NCI-H1105 (cell line): ENCODE measurements around the gene SEMA5A.

Source experiments
- DNase-seq: peaks from one replicate; lab custom pipeline; 2025; lab: John Stamatoyannopoulos, UW

Gene SEMA5A

DNA sequence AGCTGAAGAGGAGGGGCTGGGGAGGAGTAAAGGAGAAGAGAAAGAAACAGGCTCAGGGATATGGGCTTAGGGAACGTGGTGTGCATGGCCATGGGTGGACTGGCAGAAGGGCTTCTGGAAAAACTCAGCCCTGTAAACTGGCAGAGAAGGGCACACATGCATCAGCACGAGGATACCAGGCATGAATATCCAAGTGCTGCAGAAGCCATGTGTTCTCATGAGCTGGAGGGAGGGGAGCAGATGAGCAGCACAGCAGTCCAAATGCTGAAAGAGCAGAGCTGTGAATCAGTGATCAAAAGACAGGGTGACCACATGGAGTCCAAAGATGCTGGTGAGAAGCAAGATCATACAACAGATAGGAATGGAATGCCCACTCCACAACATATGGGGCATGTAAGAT, 72.3 kb downstream of the SEMA5A start:
- no peak for DNase-seq

DNA sequence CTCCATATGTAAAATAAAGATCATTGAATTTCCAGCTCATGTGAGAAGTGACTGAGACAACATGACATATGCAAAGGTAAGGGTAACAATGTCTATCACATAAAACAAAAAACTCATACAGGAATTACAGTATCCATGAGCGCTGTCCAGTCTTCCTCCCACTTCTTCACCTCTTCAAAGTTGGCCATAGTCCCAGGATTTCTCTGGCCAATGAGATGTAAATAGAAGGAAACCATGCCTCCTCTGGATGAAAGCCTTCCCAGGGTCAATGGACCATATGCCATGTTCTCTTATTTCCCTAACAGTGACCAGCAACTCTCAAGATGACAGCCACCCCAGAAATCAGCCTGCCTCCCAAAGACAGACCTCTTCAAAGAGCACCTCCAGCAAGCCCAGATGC, 75.5 kb downstream of the SEMA5A start:
- DNase-seq = no peak

DNA sequence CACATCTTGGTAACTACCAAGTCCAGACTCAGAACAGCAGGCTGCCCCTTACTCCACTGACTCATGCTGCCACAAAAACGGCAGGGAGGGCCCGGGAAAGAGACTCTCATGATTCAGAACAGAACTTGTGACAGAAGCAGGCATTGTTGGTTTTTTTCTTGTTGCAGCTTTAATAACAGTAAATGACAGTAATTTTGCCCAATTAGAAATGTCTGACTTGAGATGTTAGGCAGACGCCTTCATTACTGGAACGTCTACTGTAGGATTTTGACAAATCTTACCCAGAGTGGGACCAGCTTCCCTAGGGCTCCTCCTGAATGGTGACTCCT, 77.9 kb downstream of the SEMA5A start:
- no peak for DNase-seq

DNA sequence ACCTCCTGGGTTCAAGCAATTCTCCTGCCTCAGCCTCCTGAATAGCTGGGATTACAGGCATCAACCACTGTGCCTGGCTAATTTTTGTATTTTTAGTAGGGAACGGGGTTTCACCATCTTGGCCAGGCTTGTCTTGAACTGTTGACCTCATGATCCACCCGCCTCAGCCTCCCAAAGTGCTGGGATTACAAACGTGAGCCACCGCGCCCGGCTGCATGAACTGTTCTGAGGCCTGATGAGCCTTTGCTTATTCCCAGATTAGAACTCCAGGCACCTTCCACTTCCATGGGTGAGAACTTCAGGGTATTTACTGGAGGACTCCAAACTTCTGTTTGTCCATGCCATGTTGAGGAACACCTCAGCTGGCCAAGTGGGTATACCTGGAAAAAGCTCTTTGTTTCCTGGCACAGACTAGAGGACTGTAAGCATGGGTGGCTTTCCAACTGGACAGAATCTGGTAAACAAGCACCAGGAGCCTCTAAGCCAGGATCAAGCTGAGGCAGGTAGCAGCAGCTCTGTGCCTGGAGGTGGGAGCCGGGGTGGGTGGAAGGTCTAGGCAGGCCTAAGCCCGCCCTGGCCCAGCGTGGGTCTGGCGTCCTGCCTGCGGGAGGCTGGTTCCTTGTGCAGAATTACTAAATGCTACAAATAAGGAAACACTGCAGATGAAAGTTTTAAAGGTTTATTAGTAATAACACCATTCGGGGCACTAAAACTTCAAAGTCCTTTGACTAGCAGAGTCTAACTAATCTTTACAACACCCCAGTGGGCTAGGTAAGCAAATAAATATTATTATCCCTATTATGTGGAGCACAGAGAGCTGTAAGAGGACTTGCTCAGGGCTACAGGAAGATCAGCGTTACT, 78.4 kb downstream of the SEMA5A start:
- no peak for DNase-seq

DNA sequence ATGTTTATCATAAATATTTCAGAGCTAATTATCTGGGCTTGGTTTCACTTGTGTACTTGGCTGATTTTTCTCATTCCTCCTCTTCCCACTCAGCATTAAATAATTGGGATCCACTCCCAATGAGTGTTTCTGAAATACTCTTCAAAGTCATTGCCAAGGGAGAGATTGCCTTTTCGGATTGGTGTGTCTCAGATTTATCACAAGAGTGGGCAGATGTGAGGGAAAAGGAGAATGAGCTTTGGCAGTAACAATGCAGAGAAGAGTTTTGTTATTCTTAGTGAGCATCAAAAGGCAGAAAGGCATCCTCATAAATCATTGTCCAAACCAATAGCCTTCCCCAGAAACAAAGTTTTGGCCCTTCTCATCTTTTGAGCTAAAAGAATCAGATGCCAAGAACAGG, 79.2 kb downstream of the SEMA5A start:
- DNase-seq = no peak

DNA sequence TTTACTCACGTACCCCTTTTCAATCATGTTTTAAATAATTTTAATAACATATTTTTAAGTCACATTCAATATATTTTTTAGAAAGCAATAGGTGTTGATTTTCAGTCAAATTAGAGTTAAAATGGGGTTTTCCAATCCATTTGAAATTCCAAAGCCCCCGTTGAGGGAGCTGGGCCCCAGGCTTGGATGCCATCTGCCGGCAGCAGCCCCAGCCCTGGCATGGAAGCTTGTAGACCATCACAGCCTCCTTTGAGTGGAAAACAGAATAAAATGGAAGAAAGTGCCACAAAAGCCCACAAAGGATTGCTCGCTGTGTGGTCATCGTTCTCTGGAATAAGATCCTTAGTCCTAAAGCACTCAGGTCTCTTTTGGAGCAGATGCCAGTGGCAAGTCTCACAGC, 81.4 kb downstream of the SEMA5A start:
- DNase-seq = no peak

DNA sequence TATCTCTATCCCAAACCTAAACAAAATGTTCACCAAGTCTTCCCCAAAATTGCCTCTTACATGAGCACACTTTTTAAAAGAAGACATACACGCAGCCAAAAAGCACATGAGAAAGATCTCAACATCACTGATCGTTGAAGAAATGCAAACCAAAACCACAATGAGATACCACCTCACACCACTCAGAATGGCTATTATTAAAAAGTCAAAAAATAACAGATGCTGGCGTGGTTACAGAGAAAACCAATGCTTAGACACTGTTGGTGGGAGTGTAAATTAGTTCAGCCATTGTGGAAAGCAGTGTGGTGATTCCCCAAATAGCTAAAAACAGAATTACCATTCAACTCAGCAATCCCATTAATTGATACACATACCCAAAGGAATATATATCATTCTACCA, 83.8 kb downstream of the SEMA5A start:
- no peak for DNase-seq

DNA sequence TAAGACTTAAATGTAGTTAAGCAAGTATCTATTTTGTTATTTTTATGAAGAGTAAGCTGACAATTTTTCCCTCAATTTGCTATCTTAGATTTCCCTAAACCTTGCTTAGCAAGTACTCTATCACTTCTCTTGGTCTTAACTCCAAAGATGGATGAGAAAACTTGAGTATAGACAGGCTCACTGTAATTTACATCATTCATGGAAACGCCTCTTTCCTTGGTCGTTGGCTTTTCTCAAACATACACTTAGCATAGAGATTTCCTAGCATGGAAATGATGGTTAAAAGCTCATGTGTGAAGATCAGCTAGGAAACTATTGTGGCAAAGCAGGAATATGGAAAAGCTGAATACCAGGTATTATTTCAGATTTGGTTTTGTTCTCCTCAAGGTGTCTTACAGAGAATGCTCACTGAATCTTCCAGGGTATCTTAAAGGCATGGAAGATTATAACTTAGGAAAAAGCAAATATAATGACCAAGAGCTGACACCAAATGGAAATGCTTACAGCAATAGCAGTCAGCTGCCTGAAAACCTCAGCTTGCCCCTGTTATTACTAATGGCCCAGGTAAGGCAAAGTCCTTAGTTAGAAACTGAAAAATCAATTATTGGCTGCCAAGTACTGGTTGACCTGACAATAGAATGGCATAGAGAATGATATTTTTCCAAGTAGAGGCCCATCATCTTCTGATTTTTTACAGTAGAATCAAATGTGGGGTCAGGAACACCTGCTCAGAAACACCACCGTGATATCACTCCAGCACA, 84.8 kb downstream of the SEMA5A start:
- DNase-seq = no peak

DNA sequence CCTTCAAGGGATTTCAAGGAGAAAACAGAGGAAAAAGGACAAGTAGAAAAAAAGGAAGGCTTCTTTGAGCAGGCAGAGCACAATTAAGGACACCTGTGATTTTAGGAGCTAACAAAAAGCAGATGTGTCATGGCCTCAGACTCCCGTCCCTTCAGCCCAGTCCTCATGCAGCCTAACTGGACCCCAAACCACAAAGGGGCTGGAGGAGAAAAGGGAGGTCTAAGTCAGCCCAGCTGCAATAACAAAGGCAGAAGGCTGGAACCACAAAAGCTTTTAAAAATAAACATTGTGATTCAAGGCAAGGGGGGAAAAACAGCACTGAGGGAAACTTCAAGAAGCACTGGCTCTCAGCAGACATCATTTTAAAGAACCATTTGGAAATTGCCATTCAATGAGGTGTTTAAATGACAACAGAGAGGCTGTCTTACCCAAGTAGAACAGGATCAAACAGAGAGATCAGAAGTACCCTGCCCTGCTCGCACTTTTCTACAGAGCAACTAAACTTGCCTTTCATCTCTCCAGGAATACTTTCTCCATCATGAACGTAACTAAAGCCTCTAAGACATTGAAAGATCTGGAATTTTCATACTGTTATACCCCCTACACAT, 89.3 kb downstream of the SEMA5A start:
- no peak for DNase-seq

DNA sequence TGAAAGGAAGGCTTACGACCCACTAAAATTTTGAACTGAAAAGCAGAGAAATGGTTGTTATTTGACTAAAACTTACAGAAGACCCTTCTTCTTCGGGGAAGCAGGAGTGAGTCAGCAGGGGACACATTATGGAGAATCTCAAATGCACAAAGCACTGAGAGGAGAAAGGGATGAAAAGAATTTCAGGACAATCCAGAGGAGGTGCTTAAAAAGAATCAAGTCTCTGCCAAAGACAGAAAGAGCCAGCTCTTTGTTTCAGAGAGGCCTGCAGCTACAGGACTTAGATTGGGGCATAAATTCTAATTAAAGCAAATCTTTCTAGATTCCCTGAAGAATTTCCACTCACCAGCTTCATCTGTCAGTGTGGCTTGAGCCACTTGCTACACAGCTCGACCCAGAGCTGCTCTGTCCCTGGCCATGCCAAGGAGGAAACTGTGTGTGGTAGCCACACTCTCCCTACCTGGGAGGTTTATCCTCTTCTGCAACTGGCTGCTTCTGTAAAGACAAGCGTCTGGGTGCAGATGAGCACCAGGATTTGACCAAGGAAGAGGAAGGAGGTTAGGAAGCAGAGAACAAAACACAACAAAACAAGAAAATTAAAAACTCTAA, 89.9 kb downstream of the SEMA5A start:
- DNase-seq = no peak

DNA sequence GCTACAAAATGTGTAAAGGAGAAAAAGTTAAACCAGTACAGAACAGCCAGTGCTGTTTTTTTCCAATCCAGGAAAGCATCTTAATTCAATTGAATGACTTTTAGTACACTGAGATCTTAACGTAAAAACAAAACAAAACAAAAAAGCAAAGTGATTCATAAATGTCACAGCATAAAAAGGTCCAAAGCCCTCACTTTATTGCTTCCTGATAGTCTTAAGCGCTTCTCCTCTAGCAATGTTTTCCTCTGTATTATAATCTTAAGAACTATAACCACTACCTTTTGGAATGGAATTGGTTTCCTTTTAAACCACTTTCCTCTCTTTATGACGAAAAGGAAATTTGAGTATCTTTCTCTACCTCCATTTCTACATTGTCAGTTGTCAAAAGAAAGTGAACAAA, 91.4 kb downstream of the SEMA5A start:
- no peak for DNase-seq

DNA sequence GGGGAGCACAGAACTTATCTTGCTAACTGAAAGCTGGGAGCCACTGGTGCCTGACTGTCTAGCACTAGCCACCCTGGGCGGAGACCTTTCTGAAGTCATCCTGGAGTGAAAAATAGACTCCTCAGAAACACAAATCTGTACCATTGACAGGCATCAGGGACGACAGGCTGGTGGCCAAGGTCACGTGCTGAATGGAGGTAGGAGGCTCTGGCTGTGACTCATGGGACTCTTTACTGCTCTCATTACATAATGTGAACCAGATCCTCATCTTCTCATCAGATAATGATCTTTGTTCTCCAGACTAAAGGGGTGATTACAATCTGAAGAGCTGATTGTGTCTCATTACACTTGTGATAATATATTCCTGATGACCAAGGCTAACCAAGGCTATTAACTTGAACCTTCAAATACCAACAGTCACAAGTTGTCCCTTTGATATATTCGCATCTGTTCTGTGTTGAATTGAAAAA, 91.8 kb downstream of the SEMA5A start:
- DNase-seq = no peak

DNA sequence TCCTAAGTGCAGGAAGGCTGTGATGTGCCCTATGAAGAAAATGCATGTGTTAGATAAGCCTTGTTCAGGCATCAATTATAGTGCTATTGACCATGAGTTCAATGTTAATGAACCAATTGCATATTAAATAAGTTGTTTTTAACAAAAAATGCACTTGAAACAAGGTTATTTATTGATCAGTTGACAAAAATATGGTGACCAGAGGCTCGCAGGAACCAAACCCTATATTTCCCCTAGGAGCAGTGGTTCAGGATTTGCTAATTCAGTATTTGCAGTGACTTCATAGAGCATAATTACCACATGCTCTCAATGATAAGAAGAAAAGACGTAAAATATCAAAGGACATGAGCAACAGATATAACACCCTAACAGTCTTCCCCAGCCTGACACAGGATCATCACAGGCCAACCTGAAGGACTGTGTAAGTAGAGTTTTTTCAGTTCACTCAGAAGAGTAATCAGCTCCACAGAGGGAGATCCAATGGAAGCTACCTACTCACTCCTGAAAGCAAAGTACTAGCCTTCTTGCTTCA, 92.3 kb downstream of the SEMA5A start:
- no peak for DNase-seq

DNA sequence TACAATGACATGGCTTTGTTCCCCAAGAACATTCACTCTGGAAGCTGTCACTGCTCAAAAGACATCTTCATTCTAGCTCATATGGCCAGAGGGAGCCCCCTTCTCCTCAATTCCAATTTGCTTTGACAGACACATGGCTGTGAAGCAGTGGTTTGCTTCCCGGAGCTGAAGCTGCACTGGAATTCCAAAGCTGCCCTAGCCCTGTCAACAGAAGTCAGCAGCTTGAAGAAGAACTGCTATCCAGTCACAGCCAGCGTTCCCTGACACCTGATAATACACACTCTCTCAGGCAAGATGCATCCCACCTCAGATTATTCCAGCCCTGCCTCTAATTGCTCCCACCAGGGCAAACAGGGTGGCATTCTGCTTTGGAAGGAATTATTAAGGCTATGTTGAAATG, 93.7 kb downstream of the SEMA5A start:
- no peak for DNase-seq

DNA sequence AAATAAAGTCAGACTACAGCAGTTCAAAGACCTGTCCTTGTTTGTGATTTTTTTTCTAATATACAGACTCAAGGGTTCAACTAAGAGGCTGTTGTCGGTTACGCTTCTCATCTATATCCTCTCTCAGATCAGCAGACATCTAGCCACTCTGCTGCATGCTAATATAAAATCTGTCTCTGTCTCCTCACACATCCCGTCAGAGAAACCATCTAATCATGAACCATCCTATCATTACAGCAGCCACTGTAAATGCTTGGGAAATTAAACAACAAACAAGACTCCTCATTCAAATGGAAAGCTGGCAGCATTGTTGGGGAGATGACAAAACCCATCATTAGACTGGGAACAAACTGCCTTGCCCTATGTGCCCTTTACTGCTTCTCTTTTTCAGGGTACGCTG, 94.8 kb downstream of the SEMA5A start:
- no peak for DNase-seq

DNA sequence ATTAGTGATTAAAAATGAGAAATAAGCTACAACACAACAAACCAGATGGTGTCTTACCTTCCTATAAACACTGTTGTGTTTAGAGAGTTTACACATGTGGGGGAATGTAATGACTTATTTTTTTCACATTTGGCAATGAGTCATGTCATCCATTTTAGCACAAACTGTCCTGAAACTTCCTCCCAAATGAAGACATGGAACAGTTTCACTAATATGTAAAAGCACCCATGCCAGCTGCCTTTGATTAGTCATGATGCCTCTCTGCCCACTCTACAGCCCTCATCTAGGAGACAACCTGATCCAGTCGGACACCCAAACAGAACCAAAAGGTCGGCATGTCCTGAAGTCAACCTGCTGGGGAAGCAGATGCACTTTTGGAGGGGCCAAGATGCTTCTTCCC, 98.2 kb downstream of the SEMA5A start:
- DNase-seq = no peak

DNA sequence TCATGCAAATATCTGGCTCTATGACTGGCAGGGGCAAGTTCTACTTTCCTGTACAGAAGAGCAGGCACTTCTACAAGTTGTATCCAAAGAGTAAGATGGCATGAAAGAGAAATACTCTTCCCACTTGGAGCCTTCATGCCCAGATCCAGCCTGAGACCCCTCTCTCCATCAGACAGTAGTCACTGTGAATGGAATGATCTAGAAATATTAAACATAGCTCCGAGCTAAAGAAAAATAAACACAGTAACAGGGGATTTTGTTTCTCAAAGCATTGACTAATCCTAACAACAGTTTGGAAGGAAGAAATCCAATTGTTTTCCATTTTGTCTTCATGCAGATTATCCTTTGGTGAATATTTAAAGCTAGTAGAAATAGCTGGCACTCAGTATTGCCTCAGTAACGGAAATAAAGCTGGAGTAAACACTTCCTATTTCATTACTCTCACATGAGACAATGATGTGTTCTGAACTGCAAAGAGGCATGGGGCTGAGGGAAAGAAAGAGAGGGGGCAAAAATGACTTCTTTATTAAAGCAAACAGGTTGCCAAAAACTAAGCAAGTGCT, 100.0 kb downstream of the SEMA5A start:
- no peak for DNase-seq

DNA sequence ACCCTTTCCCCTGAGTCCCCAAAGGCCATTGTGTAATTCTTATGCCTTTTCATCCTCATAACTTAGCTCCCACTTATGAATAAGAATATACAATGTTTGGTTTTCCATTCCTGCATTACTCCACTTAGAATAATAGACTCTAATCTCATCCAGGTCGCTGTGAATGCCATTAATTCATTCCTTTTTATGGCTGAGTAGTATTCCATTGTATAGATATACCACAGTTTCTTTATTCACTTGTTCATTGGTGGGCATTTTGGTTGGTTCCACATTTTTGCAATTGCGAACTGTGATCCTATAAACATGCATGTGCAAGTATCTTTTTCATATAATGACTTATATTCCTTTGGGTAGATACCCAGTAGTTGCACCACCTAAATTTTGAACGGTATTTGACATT, 101.5 kb downstream of the SEMA5A start:
- DNase-seq = no peak

DNA sequence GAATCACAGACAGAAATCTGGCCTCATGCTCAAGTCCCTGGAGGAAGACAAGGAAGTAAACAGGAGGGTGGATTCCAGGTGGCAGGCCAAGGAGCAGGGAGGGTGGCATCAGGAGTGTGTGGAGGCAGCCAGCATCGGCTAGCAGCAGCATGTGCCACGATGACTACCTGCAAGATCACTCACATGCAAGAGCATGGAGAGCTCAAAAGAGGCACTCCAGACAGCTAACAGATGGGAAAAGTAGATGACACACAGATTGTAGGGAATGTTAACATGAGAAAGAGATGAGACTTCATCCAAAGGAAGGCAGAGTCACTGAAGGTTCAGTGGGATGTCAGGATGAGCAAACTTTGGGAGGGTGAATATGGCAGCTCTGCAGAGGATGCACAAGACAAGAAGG, 104.3 kb downstream of the SEMA5A start:
- DNase-seq = no peak

DNA sequence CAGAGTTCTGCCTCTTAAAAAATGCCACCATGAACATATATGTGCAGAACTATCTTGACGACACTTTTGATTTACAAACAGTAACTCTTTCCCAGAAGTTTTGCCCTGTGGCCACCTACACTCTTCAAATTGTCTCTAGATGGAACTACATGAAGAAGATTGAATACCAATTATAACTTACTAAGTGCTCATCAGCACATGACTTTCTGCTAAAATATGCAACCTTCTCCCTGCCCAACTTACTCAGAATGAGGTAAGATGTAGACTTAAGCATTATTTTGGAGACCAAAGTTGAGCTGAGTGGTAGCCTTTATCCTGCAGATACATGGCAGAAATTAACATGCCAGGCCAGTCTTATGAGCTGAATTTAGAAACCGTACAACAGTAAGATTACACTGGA, 105.4 kb downstream of the SEMA5A start:
- DNase-seq = no peak

DNA sequence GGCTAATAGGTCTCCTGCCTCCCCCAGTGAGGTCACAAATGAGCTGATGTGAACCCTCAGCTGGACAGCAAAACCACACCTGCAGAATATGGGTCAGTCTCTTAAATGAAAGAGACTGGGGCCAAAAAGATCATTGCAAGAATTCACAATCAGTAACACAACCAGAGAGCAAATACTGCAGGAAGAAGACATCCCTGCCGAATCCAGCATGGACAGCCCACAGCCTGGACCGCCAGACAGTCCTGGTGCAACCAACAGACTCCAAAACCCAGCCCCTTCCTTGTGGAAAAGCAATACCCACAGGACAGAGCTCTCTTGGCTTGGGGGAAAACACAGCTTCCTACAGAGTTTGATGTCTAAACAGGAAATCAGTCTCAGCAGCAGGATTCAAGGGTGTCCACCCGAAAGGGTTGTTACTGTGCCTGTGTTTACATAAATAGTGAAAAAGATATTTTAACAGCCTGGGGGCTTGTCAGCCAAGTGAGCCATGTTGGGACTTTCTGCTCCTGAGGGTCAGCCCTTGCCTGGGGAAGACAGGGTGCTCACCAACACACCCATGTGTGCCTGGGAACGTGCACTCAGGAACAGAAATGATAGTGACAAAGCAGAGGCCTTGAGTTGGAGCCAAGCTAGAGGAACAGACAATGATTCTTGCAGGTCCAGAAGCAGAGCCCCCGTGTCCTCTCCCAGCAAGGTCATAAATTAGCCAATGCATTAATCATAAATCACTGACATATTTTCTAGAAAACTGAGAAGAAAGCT, 106.2 kb downstream of the SEMA5A start:
- no peak for DNase-seq
